Activated CD8-positive, alpha-beta memory T cell treated with anti-CD3 and anti-CD28 coated beads, Interleukin-2, amount 50 U/mL, for 24 hours (primary cell): ENCODE measurements around the gene SIDT1.

Experiments
- DNase-seq: peaks from one replicate; pipeline ENCODE4 v3.0.0-alpha.2; 2020; ENCODE audit errors: extremely low read depth

SIDT1 gene

DNA sequence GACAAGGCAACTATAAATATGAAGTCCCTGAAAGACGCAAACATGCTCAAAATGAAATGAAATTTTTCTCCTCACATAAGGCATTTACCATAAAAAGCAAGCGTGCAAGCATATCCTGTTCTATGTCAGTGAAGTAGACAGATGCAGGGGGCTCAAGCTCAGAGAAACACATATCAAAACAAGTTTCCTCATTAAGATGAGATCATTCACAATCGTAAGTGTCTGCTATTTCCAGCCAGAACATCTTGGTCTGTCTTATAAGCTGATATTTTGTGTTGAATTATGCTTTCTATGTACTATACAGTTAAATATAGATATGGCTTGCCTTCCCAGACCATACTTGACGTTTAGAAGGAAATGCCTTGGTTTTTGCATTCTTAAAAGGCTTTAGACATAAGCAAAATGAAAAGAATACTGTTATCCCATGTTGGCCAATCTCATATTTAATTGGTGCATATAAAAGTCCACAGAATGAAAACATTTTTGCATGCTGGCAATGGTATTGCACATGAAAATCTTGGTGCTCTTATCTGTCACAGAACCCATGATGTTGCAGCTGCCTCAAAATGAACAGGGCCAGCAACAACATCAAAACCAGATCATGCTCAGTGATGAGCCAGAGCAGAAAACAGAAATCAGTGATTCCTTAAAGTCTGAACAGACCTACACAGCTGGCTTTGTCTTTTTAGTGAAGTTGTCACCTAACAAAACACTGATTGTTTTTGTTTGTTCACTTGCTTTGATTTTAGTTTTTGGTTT, 65.4 kb downstream of the SIDT1 start:
- DNase-seq: no peak

DNA sequence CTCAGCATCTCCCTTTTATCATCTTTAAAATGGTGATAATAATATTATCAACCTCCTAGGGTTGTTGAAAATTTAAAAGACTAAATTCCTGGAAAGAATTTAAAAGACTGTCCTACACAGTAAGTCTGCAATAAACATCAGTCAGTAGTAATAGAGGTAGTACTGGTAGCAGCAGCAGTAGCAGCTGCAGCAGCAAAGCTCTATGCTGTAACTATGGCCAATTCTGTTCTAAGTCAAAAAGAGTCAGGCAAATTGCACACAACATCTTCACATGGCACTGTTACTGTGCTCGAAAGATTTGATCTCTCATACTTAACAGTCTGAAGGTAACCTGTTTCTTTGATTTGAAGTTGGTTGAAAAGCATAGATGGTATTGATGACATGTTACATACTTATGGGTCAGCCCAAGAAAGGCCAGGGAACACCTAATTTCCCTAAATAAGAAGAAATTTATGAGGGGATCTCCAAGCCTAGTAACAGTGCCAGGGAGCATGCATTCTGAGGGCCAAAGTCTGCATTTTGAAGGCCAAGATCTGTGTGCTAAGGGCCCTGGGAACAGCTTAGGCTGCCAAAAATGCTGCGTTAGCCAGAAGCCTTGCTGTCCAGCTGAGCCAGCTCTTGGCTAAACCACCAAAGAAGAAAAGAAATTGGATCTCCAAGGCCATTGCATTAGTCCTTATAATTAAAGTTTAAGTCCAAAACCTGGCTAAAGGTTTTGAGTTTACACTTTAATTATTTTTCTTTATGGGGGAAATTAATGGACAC, 68.2 kb downstream of the SIDT1 start:
- no peak for DNase-seq

DNA sequence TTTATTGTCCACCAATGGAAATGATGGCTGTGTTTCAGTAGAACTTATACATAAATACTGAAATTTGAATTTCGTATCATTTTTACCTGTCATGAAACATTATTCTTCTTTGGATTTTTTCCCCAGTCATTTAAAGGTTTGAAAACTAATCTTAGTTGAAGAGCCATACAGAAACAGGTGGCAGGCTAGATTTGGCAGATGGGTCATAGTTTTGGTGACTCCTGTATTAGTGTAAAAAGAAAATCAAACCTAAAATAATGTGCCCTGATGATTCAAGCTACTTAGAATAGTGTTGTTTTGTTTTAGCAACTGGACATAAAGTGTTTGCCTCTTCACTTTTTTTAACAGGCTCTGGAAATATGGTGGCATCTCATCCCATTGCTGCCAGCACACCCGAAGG, 68.9 kb downstream of the SIDT1 start:
- no peak for DNase-seq

DNA sequence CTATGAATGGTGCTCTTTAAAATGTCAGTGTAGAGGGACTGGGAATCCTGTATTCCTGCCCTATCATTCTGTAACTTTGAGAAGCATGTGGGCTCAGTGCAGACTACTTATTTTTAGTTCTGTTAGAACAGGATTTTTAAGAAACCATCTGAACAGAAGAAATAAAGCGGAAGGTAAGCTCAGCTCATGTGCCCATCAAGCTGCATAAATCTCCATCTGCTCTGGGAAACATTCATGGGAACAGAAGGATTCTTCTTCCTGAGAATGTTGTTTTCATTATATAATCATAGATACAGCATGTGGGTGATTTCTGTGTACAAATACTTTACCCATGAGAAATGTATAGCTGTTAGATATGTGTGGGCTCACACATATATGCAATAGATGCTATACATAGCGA, 69.9 kb downstream of the SIDT1 start:
- DNase-seq: no peak

DNA sequence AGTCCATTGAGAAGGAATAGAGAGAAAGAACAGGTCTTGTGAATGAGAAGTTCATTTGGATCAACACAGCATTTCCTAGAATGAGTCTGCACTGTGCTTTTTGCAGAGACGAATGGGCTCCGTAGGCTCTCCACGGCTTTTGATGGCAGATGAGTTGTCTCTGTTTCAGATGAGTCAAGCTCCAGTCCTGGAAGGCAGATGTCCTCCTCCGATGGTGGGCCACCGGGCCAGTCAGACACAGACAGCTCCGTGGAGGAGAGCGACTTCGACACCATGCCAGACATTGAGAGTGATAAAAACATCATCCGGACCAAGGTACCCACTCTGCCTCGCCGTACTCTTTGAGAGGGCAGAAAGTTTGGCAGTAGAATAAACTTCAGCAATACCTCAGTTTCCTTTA, 70.5 kb downstream of the SIDT1 start:
- DNase-seq: no peak

DNA sequence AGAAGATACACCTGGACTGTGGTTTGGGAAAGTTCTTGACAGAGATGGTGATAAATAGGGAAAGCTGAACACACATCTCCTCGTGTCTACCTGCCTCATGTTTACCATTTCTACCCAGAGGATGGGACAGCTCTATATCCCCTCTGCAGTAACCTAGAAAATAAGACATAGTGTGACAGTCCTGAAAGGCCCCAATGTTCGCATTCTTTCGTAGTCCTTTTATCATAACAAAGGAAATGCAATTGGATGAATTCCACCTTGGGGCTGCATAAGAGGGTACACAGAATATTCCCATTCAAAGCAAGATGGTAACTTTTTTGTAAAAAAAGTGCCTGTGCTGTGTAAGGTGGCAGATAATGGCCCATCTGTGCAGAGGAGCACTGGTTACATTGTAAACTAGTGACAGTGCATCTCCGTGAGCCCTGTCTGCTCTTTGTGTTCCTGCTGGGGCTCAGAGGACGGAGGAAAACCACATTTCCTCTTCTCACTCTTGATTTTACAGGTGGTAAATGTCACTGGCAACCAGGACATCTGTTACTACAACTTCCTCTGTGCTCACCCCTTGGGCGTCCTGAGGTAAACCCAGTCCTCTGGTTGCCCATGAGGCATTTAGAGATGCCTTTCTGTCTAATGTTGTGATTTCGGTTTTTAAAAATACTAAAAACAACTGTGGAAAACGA, 74.3 kb downstream of the SIDT1 start:
- DNase-seq: no peak

DNA sequence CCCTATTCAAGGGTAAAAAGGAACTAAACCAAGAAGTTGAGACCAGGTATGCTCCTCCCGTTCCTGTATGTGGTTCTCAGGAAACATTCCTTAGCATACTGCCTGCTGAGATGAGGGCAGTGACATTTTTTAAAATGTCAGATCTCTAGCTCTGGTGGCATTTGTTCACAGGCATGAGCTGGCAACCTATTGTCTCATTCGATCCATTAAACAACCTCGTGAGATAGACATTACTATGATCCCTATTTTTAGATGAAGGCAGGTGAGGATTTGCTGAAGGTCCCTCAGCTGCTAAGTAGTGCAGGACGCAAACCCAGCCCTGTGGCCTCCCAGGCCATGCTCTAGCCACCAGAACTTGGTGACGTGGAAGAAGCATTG, 74.9 kb downstream of the SIDT1 start:
- DNase-seq: no peak

DNA sequence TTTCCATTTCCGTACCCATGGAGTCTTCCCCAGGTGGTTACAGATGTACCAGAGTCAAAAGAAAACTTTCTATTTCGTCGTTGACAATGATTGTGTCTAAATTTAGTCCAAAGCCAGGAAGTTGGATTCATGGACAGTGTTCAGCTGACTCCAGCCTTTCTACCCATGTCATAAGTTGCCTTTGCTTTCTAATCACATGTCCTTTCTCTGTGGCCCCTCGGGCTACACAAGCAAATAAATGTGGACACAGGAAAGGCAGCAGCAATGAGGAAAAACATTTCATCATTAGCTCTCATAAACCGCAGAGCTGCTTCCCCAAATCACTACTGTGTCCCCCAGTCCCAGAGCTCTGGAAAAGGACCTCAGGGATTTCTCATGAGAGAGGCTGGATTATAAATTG, 82.0 kb downstream of the SIDT1 start:
- DNase-seq: no peak

DNA sequence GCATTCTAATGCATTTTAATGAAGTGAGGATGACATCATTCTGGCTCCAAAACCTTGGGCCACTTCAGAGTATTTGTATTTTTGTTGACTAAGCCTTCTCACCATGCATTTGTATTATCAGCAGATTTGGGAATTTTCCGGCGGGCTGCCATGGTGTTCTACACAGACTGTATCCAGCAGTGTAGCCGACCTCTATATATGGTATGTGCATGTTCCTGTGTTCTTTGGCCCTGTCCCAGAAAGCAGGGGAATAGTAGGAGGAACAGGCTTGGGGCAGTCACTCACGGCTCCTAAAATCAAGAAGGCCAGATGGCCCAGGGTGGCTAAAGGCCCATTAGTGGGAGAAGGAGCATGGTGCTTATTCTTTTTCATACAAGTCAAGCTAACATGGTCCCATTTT, 83.6 kb downstream of the SIDT1 start:
- DNase-seq: no peak

DNA sequence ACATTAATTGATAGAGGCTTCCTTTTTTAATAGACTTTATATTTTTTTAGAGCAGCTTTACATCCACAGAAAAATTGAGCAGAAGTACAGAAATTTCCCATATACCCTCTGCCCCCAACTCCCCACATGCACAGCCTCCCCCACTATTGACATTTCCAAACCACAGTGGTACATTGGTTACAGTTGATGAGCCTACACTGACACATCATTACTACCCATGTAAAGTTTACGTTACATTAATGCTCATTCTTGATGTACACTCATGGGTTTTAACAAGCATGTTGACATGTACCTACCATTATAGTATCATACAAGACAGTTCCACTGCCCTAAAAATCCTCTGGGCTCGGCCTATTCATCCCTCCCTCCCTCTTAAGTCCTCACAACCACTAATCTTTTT, 85.4 kb downstream of the SIDT1 start:
- no peak for DNase-seq

DNA sequence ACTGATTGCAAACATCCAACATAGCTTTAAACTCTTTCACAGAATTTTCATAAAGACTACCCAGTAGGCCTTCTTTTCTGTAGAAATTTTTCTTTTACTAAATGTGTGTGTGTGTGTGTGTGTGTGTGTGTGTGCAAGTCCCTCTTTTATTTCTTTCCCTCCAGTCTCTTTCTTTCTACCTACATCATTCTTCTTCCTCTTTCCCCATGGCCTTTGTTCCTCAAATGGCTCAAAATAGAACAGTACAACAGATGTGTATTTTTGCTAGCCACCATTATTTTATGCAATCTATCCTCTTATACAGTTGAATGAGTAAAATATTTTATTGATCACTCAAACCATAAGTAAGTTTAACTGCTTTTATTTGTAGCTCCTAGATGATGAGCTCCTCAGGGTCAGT, 87.7 kb downstream of the SIDT1 start:
- no peak for DNase-seq

DNA sequence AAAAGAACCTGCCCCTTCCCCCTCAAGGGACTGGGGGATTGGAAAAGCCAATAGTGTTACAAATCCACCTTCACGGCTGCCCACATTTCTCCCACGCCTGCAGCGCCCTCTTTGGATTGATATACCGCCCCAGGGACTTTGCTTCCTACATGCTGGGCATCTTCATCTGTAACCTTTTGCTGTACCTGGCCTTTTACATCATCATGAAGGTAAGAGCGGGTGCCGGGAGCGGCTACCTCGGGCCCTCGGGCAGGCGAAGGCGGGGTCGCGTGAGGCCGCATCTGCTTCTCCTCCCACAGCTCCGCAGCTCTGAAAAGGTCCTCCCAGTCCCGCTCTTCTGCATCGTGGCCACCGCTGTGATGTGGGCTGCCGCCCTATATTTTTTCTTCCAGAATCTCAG, 91.0 kb downstream of the SIDT1 start:
- no peak for DNase-seq

DNA sequence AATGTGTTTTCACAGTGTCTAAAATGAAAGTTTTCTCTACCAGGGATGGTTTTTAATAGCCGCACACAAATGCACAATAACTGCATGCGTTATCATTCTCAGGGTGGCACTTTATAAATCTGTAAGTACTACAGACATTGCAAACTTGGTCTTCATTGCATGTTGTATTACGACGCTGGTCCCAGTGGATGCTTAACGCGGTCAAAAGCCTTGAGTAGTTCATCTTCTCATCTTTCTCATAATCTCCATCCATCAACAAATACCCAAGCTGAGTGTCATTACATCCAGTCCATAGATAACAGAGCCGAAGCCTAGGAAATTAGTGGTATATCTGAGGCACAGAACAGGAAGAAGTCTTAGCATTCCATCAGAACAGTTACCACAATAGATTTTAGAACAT, 91.5 kb downstream of the SIDT1 start:
- no peak for DNase-seq

DNA sequence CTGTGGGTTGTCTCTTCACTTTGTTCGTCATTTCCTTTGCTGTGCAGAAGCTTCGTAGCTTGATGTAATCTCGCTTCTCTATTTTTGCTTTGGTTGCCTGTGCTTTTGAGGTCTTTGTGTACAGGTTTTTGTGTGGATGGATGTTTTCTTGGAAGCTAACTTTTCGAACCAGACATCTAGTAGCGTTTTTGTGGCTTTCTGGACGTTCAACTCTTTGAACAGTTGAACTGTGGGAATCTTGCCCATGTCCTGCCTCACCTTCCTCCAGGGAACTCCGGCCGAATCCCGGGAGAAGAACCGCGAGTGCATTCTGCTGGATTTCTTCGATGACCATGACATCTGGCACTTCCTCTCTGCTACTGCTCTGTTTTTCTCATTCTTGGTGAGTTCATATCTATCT, 93.5 kb downstream of the SIDT1 start:
- DNase-seq: no peak

DNA sequence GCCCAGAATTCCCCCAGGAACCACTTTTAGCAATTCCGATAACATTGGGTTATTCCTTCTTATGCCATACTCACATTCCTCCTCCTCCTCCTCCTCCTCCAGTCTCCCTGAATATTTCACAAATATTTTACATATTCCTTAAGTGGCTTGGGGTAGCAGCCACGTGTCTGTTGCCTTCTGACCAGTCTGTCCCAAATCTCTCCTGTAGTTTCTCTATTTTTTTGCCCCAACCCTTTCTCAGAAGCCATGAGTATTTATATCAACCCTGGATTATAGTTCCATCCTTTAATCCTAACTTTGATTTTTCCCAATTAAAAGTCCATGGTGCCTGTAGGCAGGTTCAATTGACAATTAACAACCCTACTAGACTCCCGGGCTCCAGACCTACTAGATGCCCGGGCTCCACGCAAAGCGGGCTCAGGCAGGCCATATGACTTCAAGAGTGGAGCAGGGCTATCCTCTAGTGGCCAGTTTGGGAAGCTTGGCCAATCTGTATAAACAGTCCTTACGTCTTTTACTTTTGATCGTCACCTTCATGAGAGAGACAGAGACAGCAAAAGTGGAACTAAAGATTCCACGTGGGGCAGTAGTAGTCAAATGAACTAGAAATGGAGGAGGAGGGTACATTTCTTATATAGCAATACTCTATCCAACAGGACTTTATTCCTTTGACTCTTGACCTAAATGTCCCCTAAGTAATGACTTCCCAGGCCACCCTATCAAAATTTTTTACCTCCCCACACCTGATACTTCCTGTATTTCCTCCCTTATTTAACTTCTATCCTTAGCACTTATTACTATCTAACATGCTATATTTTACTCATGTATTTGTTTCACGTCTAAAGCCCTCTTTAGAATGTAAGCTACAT, 94.4 kb downstream of the SIDT1 start:
- DNase-seq: no peak

DNA sequence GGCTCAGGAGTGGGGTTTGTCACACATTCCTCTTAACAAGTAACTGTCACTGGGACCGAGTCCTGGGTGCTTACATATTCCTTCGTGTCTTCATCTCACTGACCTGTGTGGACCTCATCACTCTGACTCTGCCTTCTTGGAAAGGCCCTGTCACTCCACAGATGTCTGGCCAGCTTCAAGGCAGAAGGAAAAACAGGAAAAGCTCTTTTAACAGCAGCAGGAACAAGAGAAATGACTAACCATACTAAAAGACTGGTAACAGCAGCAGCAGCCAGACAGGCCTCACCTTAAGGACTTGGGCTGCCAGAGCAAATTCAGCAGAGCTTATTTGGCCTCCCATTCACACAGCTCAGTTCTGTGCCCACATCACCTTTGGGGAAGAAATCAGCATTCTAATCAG, 96.0 kb downstream of the SIDT1 start:
- no peak for DNase-seq

DNA sequence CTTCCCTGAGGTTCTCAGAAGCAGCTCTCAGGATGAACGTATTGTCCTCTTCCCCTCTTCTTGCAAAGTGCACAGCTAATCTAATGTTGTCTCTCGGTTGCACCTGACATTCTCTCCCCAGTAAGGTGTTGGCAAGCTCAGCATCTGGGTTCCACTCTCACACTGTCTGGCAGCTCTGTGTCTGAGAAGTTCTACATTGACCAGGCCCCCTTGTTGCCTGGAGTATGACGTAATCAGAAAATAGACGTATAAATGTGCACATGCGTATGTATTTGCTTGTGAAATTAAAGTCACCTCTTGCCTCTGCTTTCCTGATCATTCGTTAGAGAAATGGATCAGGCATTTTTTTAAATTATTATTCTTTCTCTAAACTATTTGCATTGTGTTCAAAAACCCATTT, 96.4 kb downstream of the SIDT1 start:
- DNase-seq: no peak

DNA sequence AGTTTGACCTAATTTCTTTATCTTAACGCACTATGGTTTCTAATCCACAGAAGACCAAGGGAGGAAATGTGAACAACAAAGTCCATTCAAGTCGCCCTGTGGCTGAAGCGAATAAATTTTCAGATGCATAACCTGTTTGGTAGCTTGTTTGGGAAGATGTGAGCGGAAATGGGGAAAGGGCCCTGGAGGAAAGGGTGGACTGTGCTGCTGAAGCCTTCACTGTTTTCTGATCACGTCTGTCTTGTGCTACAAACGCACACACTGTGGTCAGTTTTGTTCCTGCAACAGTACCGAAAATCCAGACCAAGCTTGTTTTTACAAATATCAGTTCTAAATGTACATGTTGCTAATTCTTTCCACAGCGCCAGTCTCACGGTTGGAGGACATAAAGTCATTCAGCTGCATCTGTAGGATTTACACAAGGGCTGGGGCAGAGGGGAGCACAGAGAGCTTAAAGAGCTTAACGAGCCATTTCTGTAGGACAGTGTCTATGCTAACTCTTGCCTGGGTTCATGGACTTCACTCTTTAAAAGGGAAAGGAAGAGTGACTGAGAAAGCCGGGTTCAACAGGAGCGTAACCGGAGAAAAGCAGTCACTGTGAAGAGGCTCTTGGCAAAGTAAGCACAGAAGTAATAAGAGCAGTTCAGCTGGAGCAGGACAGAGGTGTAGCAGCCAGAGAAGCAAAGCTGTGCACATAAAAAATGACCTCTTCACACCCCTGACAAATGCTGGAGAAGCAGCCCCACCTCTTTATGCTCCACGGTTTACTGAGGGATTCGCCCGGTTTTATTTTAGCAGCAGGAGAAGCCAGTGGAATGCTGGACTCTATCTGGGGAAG, 97.4 kb downstream of the SIDT1 start:
- DNase-seq: no peak

DNA sequence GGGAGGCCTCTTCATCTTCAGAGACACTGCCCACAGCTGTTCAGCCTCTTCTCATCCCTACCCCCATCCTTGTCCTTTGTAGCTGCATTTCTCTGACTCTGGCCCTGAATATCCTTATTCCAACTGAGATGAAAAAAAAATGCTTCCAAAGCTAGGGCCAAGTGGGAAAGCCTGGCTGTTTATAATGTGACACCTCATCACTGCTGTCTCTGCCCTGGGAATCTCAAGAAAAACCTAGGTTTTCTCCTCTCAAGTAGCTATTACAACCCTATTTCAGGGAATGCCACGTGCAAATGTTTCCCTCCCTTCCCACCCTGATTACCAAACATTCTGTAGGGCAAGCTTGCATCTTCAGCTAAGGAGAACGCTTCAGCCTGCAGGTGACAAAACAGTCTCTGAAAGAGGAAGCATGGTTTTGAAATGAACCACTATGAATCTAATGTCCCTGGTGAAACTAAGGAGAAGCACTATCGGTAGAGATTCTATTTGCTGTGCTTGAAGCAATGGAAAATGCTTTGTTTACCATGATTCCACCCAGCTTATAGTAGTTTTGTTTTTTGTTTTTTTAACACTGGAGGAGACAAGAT, 98.7 kb downstream of the SIDT1 start:
- DNase-seq: no peak

DNA sequence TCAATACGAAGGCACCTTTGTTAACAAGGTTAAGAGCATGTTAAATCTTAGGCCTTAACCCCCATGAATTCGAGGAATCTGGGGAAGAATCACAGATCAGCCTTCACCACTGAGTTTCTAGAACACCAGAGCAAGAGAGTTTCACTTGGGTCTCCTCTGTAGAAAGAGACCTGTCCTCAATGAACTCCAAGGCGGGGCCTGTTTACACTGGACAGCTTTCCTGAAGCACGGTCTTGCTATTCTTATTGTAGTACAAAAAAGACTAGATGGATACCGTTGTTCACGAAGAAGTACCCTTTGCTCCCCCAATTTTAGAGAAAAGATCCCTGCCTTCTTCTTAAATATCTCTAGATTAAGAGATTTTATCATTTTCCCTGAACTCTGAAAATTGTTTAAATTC, 99.2 kb downstream of the SIDT1 start:
- no peak for DNase-seq
